HG03060 (cell line): Measurements from ENCODE around the gene IMPG2.
"Not testable (repeated sequence)": the region's sequence is repeated elsewhere in the genome, so short reads cannot be mapped to it uniquely, and the experiment has no call there.

Experiments used
- ATAC-seq: cut with Tn5 transposase; IDR thresholded peaks from one replicate; pipeline ENCODE4 v1.9.1; 2021; ENCODE audit warnings: low read depth, moderate number of reproducible peaks; ENCODE audit not compliant: unreplicated experiment

IMPG2 gene

DNA sequence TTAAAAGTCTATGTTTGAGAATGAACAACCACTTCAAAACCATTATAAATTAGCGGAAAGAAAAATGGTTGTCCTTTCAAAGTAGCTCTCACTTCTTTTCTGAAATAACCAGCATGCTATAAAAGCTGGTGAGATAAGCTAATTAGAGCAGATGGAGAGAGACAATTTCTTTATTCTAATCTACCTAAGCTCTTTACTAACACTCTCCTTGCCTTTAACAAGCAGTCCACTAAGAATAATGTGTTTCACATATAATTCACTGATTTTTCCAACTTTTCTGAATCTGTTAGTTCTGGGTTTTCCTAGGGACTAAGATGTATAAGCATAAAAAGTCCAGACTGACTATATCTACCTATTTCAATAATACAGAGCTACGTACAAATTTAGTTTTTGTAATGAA is at the start of gene IMPG2:
Gene IMPG2, minus strand, starts transcription at position 101 of the 400 bp plus-strand sequence. CDS start 203 bp downstream, outside the sequence.
- no peak for ATAC-seq

DNA sequence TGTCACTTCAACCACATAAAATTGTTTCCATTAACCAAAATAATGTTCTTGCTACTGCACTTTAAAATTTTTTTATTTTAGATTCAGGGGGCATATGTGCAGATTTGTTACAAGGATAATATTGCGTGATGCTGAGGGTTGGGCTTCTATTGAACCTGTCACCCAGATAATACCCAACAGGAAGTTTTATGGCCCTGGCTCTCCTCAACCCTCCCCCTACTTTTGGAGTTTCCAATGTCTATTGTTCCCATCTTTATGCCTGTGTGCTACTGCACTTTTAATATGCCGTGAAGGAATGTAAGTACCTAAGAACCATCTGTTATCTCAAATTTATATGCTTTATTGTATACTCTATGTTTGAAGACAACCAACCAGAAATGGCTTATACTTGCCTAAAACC is 42.0 kb upstream of the IMPG2 start:
- no peak for ATAC-seq

DNA sequence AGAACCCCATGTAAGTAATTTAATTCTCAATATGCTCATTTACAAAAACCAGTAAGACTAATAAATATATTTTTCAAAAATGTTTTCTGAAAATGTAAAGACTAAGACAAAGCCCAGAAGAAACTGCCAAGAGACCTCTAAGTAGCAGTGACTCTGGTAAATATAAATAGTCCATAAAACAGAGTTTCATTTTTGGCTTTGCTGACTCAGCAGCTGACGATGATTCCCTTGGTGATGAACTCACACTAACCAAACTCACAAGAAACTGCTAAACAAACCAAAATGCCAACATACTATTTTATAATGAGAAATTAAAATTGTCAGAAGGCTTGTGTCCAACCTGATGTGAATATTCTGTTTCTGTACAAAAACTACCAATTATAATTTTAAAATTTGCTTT is 31.5 kb upstream of the IMPG2 start:
- ATAC-seq: no peak

DNA sequence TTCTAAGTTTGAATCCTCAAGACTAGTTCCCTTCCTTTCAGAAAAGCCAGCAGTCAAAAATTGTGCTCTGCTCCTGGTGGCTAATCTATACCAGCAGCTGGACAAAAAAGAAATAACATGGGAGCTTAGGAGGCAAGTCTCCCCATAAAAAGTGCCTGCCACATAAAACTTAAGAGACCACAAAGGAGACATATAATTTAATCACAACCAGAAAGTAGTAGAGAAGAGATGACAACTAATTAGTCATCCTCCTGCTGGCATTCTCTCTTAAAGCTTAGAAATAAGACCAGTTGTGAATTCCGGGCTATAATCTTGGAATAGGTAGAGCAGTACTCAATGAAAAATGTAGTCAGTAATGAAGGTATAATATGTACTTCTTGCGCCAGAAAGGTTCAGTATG is 20.2 kb upstream of the IMPG2 start:
- no peak for ATAC-seq

DNA sequence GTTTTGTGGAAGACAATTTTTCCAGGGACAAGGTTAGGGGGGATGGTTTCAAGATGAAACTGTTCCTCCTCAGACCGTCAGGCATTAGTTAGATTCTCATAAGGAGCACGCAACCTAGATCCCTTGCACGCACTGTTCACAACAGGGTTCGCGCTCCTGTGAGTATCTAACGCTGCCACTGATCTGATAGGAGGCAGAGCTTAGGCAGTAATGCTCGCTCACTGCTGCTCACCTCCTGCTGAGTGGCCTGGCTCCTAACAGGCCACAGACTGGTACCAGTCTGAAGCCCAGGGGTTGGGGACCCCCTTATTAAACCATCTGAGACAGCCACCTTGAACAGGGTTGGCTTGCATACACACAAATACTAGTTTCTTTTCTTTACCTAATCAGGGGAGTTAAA is 13.5 kb upstream of the IMPG2 start:
- no peak for ATAC-seq

DNA sequence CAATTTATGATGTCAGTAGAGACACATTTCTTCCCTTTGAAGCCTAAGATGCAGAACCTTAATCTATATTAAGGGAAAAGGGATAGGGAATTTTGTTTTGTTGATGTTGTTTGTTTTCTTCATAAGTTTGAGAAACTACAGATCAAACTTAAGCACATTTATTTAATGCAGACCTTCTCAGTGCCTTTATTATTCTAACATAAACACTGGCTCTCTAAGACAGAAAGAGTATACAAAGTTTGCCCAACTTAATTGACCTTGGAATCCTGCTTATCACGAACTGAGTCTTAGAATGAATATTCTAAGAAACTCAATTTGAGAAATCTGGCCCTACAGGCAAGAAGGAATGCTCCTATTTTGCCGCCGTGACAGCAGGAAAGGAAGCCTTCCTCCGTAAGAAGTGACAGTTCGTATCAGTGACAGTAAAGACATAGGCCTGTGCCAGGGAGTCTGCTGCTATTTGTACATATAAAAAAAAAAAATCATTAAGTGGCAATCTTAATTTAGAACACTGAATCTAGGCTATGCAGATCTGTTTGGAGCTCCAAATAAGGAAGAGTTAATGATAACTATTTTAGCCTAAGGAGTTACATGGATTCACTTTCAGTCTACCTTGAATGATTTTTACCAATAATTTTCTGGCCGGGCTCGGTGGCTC is 8.8 kb upstream of the IMPG2 start:
- ATAC-seq: no peak

DNA sequence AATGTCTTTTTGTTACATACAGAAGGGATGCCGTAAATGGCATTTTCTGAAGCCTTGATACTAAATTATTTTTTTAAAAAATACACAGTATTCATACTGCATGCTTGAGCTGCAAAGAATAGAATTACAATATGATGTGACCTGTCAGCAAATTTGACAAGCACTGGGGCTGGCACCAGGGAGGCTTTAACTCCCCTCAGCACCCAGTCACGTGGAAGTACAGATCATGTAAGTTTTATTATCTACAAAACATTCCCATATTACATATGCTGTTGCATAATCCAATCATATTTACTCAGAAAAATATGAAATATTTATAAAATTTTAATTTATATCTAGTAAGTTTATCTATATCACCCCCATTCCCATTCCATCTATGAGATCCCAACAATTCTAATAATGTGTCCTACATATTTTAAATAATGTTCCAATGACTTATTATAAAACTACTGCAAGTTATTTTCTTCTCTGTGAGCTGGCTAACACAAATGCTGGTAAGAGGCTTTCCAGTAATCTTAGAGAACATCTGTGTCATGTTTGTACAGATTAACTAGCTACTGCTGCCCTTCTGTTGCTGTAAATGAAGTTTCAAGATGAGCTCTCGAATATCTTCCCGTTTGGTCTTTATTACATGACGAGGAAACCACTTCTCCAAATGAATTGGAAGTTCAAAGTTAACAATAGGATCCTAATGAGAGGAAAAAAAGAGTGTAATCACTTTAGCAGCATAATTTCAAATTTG is 5.2 kb upstream of the IMPG2 start:
- ATAC-seq: no peak

DNA sequence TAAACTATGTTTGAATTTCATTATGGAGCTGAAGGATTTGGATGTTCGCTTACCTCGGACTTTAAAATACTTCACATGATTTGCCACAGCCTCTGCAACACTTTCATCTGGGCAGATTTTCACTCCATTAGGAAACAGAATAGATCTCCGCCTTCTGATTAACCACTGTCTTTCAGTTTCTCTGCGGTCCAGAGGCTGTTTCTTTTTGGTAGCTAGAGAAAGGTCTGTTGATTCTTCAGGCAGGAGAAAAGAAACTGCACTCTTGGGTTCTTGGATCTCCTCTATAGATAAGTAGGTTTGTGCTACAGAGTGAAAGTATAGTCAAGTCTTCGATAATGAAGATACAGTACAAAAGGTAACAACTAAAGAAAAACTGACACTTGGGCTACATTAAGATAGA is 844 bp downstream of the IMPG2 start:
- ATAC-seq: no peak

DNA sequence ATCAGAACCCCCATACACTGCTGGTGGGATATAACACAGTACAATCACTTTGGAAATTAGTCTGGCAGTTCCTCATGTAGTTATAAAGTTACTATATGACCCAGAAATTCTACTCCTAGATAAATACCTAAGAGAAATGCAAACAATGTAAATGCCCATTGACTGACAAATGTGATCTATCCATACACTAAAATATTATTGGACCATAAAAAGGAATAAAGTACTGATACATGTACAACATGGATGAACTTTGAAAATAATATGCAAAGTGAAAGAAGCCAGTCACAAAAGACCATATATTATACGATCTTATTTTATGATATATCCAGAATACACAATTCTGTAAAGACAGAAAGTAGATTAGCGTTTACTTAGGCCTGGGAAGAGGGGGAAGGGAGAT is 7.8 kb downstream of the IMPG2 start:
- ATAC-seq: no peak

DNA sequence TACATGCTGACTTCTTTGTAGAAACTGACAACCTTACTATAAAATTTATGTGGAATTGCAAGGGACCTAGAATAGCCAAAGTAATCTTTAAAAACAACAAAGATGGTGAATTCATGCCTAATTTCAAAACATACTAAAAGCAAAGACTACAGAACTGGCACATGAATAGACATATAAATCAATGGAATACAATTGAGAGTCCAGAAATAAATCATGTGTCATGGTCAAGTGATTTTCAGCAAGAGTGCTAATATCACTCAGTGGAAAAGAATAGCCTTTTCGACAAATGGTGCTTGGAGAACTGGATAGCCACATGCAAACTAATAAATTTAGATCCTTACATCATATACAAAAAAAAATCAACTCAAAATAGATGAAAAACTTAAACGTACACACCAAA is 8.7 kb downstream of the IMPG2 start:
- no peak for ATAC-seq

DNA sequence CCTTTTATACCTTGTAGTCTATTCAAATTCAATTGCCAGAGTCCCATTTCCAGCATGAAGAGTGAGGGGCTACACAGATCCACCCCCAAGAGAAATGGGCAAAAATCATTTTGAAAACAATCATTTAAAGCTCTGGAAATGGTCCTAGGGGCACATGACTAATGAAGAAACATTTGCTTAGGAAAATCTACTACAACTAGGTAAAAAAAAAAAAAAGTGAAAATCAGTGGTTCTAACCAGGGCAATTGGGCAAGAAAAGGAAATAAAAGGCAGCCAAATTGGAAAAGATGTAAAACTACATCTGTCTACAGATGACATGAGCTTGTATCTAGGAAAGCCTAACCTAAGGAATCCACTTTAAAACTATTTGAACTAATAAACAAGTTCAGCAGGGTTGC is 9.4 kb downstream of the IMPG2 start:
- ATAC-seq: no peak

DNA sequence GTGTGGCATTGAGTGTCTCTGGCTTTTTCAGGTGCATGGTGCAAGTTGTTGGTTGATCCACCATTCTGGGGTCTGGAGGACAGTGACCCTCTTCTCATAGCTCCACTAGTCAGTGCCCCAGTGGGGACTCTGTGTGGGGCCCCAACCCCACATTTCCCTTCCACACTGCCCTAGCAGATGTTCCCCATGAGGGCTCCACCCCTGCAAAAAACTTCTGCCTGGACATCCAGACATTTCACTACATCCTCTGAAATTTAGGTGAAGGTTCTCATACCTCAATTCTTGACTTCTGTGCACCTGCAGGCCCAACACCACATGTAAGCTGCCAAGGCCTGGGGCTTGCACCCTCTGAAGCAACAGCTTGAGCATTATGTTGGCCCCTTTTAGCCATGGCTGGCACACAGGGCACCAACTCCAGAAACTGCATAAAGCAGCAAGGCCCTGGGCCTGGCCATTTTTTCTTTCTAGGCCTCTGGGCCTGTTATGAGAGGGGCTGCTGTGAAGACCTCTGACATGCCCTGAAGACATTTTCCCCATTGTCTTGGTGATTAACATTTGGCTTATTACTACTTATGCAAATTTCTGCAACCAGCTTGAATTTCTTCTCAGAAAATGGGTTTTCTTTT is 12.1 kb downstream of the IMPG2 start:
- ATAC-seq: not testable (repeated sequence)

DNA sequence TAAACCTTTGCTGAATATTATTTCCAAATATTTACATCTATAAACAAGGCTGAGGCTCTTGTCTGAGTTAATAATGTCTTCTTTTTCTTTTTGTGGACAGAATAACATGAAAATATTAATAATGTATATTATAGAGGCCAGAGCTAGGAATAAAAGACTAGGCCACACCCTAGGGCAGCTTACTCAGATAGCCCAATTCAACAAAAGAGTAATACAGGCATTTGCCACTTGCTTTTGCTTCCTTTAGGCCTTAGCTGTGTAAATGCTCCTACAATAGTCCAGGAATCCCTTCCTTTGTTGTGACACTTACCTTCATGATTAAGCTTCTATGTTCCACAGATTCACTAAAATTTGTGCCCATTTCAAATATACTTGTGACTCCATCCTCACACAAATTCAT is 16.5 kb downstream of the IMPG2 start:
- ATAC-seq: no peak

DNA sequence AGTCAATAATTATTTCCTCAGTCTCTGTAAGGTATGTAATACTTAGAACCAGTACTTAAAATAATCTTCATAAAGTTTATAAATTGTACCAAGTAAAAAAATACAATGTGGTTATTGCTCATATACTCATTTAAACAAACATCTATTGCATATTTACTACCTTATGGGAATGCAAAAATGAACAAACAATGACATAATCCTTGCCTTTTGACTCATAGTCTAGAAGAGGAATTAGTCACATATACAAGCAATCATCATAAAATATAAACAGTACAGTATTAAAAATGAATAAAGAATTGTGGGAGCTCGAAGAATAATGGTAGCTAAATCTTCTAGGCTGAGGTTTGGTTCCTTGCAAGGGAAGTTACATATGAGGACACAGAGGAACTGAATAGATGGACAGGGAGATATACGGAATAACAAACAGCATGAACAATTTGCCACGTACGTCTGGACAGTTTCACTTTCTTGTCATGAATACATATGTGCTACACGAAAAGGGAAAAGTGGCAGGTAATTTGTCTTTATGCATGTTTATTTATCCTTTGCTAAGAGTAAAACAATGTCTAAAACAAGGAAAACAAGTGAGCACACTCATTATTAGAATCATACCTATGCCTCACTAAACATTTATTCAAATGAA is 17.2 kb downstream of the IMPG2 start:
- ATAC-seq: no peak

DNA sequence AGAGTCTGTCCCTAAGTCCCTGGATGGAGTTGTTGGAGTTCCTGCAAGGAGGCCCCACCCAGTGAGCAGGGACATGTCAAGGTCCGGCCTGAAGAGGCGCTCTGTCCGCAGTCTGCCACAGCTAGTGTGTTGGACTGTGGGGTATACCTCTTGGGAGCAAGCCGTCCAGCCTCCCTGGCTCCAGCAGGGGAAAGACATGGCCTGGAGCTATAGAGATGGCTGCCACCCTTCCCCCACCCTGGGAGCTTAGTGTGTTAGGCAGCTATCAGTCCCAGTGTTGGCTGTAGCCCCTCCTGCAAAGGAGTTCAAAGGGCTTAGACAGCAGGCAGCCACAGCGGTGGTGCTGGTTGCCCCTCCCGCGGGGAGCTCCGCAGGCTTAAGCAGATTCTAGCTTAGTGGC is 20.3 kb downstream of the IMPG2 start:
- ATAC-seq: no peak

DNA sequence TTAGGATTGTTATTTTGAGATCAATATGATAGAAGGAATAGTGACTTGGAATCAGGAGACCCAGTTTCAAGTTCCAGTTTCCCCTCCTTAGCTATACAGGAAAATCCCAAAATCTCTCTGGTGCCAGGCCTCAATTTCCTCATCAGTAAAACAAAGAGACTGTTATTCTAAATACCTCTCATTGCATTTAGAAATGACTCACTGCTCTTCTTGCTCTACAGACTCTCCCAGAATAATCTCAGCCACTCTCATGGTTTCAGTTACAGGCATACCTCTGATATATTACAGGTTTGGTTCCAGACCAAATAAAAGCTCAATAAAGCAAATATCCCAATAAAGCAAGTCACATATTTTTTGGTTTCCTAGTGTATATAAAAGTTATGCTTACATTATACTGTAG is 28.3 kb downstream of the IMPG2 start:
- no peak for ATAC-seq

DNA sequence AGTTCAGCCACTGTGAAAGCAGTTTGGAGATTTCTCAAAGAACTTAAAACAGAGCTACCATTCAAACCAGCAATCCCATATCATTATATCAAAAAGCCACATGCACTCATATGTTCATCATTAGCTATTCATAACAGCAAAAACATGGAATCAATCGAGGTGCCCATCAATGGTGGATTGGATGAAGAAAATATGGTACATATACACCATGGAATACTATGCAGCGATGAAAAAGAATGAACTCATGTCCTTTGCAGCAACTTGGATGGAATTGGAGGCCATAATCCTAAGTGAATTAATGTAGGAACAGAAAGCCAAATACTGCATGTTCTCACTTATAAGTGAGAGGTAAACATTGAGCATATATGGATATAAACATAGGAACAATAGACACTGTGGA is 32.1 kb downstream of the IMPG2 start:
- ATAC-seq: no peak

DNA sequence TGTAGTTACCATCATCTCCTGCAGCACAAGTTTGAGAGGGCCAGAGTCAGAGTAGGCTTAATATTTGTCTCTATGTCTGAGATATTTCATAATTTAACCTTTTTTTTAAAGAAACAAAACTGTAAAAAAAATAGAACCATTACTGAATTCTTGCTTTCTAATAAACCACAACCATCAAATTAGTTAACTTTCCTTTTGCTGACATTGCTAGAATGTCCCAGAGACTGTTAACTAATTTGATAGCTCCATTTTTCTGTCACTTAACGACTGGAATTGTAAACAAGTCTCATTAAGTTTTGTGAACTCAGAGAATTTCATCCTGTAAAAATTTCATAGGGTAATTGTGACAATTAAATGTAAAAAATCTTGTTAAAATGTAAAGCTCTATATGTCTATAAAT is 35.6 kb downstream of the IMPG2 start:
- no peak for ATAC-seq

DNA sequence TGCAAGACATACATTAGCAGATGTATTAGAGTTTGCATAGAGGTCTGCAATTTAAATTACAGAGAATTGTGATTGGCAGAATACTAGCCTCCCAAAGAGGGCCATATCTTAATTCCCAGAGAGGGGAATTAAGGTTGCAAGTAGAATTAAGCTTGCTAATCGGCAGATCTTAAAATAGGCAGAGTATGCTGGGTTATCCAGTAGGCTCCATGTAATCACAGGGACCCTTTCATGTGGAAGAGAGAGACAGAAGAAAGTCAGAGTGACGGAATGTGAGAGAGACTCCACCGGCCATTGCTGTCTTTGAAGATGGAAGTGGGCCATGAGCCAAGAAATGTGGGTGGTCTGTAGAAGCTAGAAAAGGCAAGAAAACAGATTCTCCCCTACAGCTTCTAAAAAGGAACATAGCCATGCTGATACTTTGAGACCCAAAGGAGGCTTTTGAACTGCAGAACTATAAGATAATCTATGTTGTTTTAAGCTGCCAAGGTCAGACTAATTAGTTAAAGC is 38.8 kb downstream of the IMPG2 start:
- no peak for ATAC-seq

DNA sequence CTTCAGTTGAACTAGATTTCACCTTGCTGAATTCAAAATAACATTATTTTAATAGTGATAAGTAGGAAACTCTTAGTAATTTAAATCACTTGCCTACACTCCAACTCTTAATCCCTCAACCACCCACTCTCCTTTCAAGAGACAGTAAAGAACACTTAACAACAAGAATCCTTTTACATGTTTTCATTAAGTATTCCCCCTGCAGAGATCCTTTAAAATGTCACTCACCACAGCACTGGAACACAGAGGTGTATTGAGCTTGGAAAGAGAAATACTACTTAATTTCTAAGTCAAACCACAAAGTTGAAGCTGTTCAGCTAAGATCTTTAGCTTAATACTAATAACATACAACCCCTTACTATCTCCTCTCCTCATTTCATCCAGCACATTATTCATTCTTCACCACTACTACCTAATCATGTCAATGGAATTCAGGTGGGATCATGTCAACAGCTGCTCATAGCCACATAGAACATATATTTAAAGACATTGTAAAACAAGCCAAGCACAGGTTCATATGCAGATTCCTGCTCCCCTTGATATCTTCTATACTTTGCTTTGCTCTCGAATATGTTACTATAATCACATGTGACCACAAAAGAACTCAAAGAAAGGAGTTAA is 40.5 kb downstream of the IMPG2 start:
- no peak for ATAC-seq

DNA sequence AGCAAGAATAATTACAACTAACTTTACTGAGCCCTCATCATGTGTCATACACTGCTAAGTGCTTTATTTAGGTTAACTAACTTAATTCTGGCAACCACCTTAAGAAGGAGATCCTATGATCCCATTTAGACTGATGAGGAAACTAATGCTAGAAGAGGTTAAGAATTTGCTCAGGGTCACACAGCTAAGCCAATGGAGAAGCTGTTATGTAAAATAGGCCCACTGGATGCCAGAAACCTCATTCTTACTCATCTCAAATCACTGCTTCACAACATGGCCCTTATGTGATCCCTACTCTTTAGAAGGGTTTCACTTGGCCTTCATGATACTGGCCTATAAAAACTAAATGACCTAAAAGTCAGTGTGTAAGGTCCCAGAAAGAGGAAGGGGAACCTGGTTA is 41.2 kb downstream of the IMPG2 start:
- ATAC-seq: no peak
